Right ventricle myocardium superior (tissue), 1 donor: ENCODE data around the gene SLC39A8. TPM values are rescaled to one million over a fixed set of nuclear protein-coding genes. Genes with fewer than 3 reads are reported as not detected.
"Not testable (repeated sequence)": the region's sequence is repeated elsewhere in the genome, so short reads cannot be mapped to it uniquely, and the experiment has no call there.

Source experiments
- ATAC-seq: fragments of 200-7000 bp; cut with Tn5 transposase; one replicate; pipeline ENCODE4 v1.9.1; 2020; ENCODE audit warnings: mild to moderate bottlenecking; ENCODE audit not compliant: poor library complexity
- DNase-seq: peaks from one replicate; pipeline ENCODE4 v3.0.0-alpha.2; 2020
- intact Hi-C: fragments of 100-400 bp; cut with DNase I; formaldehyde crosslinking; loops from one replicate; pipeline ENCODE4 v1.11.2; 2022
- total RNA-seq: library from RNA; stranded (reverse); fragmentation: NEBNext Ultra II Directional; extraction: Animal tissue kit (Norgen Biotek cat#: 25700); gene quantifications from one replicate; pipeline ENCODE4 v1.2.1, GENCODE V29; 2021
- donor health status: DM: no; HTN: yes; CAD: no; lungs with severe emphysema.

SLC39A8 gene
- total RNA-seq, 1 donor from 2014 or later = 1.6 TPM

DNA sequence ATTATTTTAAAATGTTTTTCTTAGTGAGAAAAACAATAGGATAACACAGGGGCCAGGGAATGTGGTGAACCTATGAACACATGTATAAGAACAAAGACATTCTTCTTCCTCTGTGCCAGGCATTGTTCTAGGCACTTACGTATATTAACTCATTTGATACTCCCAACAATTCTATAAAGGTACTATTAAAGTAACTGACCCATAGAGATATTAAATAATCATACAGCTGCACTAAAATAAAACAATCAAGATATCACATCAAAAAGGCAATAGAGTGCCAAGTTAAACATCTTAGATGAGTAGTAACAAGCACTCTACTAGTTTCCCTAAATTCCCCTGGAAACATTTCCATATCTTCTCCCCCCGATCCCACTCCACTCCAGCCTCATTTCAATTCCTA is 33.4 kb downstream of the SLC39A8 start:
- DNase-seq (no peak), ATAC-seq (no peak)
- intact Hi-C loops = no loop called here

GRCh38 chr4:102311407-102311806 is 33.9 kb downstream of the SLC39A8 start:
- DNase-seq = no peak
- intact Hi-C loops = no loop called here
- no peak for ATAC-seq

- ATAC-seq = no peak
- intact Hi-C loops = no loop called here
Measured at GRCh38 chr4:102308032-102308799, 37.1 kb downstream of the SLC39A8 start.

GRCh38 chr4:102305666-102306065 is 39.6 kb downstream of the SLC39A8 start:
- ATAC-seq (no peak), DNase-seq (no peak)
- intact Hi-C loops = no loop called here

More at GRCh38 chr4:102308032-102308799, 37.1 kb downstream of the SLC39A8 start:
- no peak for DNase-seq

- DNase-seq = no peak
- no peak for ATAC-seq
- intact Hi-C loops = no loop called here
Measured at GRCh38 chr4:102302762-102303161, 42.5 kb downstream of the SLC39A8 start.

DNA sequence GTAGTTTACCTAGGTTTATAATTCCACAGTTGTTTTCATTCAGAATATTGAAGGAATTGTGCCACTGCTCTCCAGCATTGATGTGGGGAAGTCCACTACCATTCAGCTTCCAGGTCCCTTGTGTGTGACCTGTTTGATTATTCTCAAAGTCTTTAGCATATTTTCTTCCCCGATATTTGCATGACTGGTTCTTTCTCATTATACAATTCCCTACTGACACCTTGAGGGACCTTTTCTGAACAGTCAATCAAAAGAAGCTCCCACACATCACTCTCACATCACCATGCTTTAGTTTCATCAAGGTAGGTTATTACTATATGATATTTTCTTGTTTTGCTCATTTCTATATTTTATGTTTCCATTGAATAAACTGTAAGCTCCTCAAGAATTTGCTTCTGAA is 44.1 kb downstream of the SLC39A8 start:
- DNase-seq (no peak), ATAC-seq (no peak)
- intact Hi-C loops = no loop called here

DNA sequence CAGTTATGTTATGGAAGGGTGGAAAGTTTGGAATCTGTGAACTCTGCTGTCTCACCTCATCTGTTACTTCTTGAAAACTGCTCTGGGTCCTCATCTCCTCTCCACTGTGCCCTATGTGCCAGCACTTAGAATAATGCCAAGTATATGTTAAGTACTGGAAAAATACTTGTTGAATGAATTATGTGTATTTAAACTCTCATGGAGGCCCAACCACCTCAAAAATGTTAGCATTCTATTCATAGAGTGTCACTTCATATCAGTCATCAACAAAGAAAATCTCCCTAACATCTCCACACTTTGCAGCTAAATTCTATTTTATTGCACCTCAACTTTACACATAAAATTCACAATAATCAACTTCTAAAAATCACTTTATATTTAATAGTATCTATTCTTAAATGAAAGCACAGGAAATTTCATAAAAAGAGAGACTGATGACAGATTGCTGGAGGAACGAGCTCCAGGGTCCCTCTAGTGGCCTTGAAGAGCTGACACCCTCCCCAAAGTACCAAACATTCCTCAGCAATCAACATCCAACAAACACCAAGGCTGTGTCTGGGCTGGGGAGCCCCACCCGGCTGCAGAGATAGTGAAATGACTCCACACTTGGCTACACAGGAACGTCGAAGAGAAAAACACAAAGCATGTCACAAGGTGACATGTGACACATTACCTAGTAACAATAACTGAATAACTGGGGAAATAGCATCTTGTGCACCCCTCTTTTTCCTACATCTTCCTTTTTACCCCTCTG is 45.8 kb downstream of the SLC39A8 start:
- DNase-seq = peak; percentile 31
- ATAC-seq = peak; percentile 65
- intact Hi-C loops = no loop called here

- DNase-seq = no peak
- ATAC-seq = no peak
- intact Hi-C loops = no loop called here
Measured at GRCh38 chr4:102298716-102299115, 46.6 kb downstream of the SLC39A8 start.

DNA sequence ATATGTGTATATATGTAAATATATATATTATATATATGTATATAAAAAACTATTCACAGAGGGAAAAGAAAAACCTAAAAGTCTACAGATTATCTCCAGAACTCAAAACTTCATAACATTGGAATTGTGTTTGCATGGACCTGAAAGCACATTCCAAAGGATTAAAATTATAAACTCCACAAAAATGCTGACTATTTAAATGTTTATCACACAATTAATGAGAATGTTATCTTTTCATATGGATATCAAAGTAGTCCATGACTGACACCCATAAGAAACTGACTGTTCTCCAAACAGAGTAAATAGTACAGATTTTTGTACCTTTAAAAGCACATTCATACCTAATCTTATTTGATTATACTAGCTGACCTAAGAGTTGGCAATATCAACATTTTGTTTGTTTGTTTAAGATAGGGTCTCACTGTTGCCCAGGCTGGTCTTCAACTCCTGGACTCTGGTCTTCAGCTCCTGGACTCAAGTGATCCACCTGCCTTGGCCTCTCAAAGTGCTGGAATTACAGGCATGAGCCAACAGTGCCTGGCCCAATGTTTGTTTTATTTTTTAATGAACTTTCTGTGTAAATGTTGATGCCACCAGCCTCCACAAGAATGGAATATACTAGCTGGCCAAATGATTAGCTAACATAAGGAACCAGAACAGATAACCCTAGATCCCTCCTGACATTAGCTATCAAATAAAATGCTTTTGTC is 50.0 kb downstream of the SLC39A8 start:
- intact Hi-C loops = no loop called here
- ATAC-seq (no peak), DNase-seq (no peak)

DNA sequence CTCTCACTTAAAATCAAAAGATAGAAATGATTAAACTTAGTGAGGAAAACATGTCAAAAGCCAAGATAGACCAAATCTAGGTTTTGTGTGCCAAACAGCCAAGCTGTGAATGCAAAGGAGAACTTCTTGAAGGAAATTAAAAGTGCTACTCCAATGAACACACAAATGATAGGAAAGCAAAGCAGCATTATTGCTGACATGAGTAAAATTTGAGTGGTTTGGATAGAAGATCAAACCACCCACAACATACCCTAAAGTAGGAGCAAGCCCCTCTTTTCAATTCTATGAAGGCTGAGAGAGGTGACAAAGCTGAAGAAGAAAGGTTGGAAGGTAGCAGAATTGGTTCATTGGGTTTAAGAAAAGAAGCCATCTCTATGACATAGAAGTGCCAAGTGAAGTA is 56.8 kb downstream of the SLC39A8 start:
- DNase-seq (no peak), ATAC-seq (no peak)
- intact Hi-C loops = no loop called here

- intact Hi-C loops = no loop called here
- DNase-seq (no peak), ATAC-seq (no peak)
Measured at GRCh38 chr4:102285831-102286230, 59.5 kb downstream of the SLC39A8 start.

DNA sequence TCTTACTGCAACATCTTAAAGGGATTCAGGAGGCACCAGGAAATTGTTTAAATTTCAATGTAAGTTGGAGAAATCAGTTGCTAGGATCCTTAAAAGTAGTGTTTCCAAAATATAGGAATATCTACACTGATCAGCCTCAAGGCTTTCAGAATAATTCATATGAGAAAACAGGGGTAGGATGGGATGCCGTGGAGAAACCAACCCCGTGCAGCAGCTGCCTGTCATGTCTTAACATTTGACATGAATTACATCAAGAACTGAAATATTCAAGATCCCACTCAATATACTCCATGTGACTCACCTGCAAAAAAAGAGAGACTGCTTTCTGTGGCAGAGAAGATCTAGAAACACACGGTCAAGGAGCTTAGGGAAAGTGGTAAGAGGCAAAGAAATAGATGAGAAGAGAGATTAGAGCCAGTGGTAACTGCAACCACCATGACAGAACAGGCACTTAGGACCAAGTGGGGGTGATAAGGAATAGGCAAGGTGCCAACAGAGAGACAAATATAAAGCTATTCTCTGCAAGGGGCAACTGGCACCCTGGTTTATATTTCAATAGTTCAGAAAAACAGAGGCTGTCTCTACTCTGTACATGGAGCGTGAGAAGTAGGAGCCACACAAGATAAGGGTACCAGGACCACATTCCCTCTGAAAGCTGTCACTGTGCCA is 64.0 kb downstream of the SLC39A8 start:
- ATAC-seq (no peak), DNase-seq (no peak)
- intact Hi-C loops = no loop called here

GRCh38 chr4:102273317-102273716 is 72.0 kb downstream of the SLC39A8 start:
- ATAC-seq, DNase-seq, intact Hi-C loops: not testable (repeated sequence)

DNA sequence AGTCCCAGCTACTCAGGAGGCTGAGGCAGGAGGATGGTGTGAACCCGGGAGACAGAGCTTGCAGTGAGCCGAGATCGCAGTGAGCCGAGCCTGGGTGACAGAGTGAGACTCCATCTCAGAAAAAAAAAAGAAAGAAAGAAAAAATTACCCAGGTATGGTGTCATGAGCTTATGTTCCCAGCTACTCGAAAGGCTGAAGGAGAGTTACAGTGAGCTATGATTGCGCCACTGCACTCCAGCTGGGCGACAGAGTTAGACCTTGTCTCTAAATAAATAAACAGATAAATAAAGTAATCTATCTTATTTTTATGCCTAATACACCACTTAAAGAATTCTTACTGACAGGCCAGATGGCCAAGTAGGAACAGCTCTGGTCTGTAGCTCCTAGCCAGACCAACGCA is 73.0 kb downstream of the SLC39A8 start:
- ATAC-seq (no peak), DNase-seq (no peak)
- intact Hi-C loops = no loop called here

GRCh38 chr4:102268355-102268754 is 76.9 kb downstream of the SLC39A8 start:
- ATAC-seq (no peak), DNase-seq (no peak)
- intact Hi-C loops = no loop called here

- intact Hi-C loops = no loop called here
- no peak for ATAC-seq
- DNase-seq = no peak
Measured at GRCh38 chr4:102263024-102263787, 82.1 kb downstream of the SLC39A8 start.

DNA sequence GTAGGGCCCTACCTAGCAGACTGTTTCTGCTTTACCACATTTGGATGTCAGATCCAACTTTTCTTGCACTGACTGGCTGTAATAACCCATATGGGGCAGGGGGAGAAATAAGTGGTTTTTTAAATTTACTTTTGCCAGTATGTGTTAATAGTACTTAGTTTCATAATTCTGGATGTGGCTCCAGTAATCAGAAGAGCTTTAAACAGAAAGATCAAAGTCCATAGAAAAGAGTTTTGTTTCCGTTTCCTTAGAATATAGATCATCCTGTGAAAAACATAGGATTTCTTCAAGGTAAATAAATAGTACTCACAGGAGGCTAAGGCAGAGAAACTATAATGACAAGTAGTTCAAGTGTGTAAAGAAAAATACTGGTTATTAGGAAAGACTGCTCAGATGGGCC is 85.6 kb downstream of the SLC39A8 start:
- ATAC-seq = no peak
- no peak for DNase-seq
- intact Hi-C loops = no loop called here

DNA sequence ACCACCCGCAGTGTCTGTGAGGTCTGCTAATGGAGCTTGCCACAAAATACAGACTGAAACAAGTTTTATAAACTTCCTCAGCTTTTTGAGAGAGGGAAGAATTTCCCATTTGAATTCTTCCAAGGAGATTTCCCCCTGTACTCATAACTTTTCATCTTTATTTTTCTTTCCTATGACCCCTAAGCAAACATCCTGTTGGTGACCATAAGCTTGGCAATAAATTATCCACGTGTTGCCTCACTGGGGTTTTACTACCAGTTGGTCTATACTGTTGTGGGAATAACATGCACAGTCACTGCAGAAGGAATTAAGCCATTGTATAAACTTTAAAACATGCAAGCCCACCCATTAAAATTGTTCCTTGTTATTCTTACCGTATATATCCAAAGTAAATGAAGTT is 86.2 kb downstream of the SLC39A8 start:
- intact Hi-C loops = no loop called here
- no peak for DNase-seq
- ATAC-seq = no peak
